A673 (cell line): ENCODE results near the gene AFF1. TPM values are rescaled to one million over a fixed set of nuclear protein-coding genes. Genes with fewer than 3 reads are reported as not detected.

Experiments used
- BruUV-seq: library from RNA; stranded (reverse); fragments of 400-500 nt; replicated peaks from 2 replicates; lab custom pipeline; 2021; lab: Mats Ljungman, UMichigan
- CTCF ChIA-PET: fragments of 300-600 bp; sonication (Branson Sonifier 250); formaldehyde crosslinking; loops from one replicate; lab custom pipeline; 2022; ENCODE audit warnings: antibody characterized with exemption; lab: Charles Lee
- POLR2A ChIA-PET: fragments of 300-600 bp; sonication (Branson Sonifier 250); formaldehyde crosslinking; loops from one replicate; lab custom pipeline; 2022; ENCODE audit warnings: antibody characterized with exemption; ENCODE audit not compliant: low non-redundant PET; lab: Charles Lee
- DNase-seq: peaks from one replicate; pipeline ENCODE4 v3.0.0-alpha.2; 2015; ENCODE audit warnings: low spot score
- H3K27ac ChIP-seq: fragments of 200-600 bp; sonication (generic); 2 replicates; pipeline ENCODE4 v1.5.1; 2016; ENCODE audit warnings: mixed run types, low read depth, mild to moderate bottlenecking, mixed read lengths, antibody characterized with exemption, low read length; ENCODE audit not compliant: poor library complexity, severe bottlenecking
- H3K27me3 ChIP-seq: fragments of 200-600 bp; sonication (generic); replicated peaks from 2 replicates; pipeline ENCODE4 v1.6.1; 2017; ENCODE audit warnings: mixed run types, low read depth, mild to moderate bottlenecking, mixed read lengths, antibody characterized with exemption, low read length; ENCODE audit not compliant: insufficient read depth, poor library complexity
- H3K36me3 ChIP-seq: fragments of 200-600 bp; sonication (generic); 2 replicates; pipeline ENCODE4 v1.6.1; 2016; ENCODE audit warnings: mixed run types, mild to moderate bottlenecking, mixed read lengths, antibody characterized with exemption, low read length; ENCODE audit not compliant: insufficient read depth, poor library complexity, severe bottlenecking
- H3K4me1 ChIP-seq: fragments of 200-600 bp; sonication (generic); 2 replicates; pipeline ENCODE4 v1.6.1; 2017; ENCODE audit warnings: mixed run types, mild to moderate bottlenecking, mixed read lengths, antibody characterized with exemption, low read length; ENCODE audit not compliant: insufficient read depth, poor library complexity, severe bottlenecking
- H3K4me3 ChIP-seq: fragments of 200-600 bp; sonication (generic); 2 replicates; pipeline ENCODE4 v1.5.1; 2016; ENCODE audit warnings: low read depth, mixed run types, mild to moderate bottlenecking, mixed read lengths, low read length; ENCODE audit not compliant: poor library complexity, severe bottlenecking
- H3K9me3 ChIP-seq: fragments of 200-600 bp; sonication (generic); 2 replicates; pipeline ENCODE4 v1.6.1; 2016; ENCODE audit warnings: mixed run types, low read depth, mild to moderate bottlenecking, mixed read lengths, antibody characterized with exemption, low read length; ENCODE audit not compliant: poor library complexity, severe bottlenecking
- EZH2 ChIP-seq: fragments of 200-600 bp; sonication (generic); IDR thresholded peaks from 2 replicates; pipeline ENCODE4 v1.6.1; 2017; ENCODE audit warnings: borderline replicate concordance, low read depth, mild to moderate bottlenecking, mixed read lengths, antibody characterized with exemption, low read length; ENCODE audit not compliant: poor library complexity, severe bottlenecking
- intact Hi-C: fragments of 100-400 bp; cut with micrococcal nuclease; formaldehyde crosslinking; loops from one replicate; pipeline ENCODE4 v1.10.0; 2022; ENCODE audit not compliant: unreplicated experiment
- total RNA-seq: library from RNA; stranded (reverse); gene quantifications from 2 replicates; pipeline ENCODE4 v1.2.3, GENCODE V29; 2021
- TF ChIP-seq, protein P1 (sequence below): fragments of 300-800, 200-600 bp; sonication (generic); conservative IDR thresholded peaks from 2 replicates; pipeline ENCODE4 v1.5.1; 2017; ENCODE audit warnings: low read depth, mild to moderate bottlenecking, antibody characterized with exemption, low read length, moderate library complexity, mixed read lengths

AFF1 gene
- total RNA-seq, 1 experiment from 2014 or later = 60.1 TPM

DNA sequence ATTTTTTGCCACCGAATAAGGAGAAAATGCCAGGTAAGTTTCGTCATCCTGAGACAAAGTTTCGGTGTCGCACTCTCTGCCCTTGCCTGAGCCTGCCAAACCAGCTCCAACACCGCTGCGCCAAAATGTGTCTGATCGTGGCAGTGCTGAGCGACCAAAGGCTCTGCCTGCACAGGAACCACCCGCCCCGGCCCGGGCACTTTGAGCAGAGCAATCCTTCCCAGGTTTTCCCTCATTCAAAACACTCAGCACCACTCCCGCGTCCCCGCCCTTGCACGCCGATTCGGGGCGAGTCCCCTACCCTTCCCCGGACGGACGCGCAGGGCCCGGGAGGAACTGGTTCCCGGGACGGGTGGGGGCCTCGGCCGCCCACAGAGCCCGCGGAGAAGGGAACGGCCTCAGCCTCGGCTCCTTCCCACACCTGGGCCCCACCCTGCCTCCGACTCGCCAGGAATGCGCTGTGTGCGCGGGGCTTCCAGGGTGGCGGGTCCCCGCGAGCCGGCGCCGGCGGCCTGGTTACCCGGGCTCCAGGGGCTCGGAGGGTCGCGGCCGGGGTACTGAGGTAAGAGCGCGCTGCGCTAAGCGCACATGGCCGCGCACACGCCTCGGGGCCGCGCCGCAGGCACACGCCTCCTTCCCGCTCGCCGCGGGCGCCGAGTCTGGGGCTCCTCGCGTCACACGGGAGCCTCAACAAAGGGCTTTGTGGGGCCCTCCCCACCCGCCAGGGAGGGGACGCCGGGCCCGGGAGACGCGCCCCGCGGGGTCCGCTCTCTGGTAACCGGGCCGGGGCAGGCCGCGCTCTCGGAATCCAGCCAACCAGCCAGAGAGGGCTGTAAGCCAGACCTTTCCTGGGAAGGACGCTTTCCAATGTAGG, 42.8 kb upstream of the AFF1 start, which contains the start of gene C4orf36:
C4orf36 (minus strand) TSS at position 661 of the 874 bp plus-strand sequence. CDS start 902 bp downstream, outside the sequence.
- TF ChIP-seq EZH2 = no peak
- TF ChIP-seq, protein P1, sequence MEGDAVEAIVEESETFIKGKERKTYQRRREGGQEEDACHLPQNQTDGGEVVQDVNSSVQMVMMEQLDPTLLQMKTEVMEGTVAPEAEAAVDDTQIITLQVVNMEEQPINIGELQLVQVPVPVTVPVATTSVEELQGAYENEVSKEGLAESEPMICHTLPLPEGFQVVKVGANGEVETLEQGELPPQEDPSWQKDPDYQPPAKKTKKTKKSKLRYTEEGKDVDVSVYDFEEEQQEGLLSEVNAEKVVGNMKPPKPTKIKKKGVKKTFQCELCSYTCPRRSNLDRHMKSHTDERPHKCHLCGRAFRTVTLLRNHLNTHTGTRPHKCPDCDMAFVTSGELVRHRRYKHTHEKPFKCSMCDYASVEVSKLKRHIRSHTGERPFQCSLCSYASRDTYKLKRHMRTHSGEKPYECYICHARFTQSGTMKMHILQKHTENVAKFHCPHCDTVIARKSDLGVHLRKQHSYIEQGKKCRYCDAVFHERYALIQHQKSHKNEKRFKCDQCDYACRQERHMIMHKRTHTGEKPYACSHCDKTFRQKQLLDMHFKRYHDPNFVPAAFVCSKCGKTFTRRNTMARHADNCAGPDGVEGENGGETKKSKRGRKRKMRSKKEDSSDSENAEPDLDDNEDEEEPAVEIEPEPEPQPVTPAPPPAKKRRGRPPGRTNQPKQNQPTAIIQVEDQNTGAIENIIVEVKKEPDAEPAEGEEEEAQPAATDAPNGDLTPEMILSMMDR = no peak
- peak; percentile 80 for DNase-seq
- no TSS peak for BruUV-seq
- intact Hi-C loops = loop anchor here (5.0 kb wide), 1 partner anchor 295 kb away; no protein-coding TSS in a partner anchor
- no peaks in the 10 kb centered on the region for H3K9me3 ChIP-seq
- peak within 1 kb of the TSS; percentile 89 for H3K27ac ChIP-seq
- H3K36me3 ChIP-seq = no peaks in the 10 kb centered on the region
- H3K27me3 ChIP-seq = no peaks in the 10 kb centered on the region
- CTCF ChIA-PET = interaction anchor here (1.0 kb wide), 1 partner anchor 396 kb away, joined by 4 read pairs; no protein-coding TSS in a partner anchor
- H3K4me3 ChIP-seq = peak within 1 kb of the TSS; percentile 60
- POLR2A ChIA-PET = no interaction called here
- H3K4me1 ChIP-seq = peaks cover 17% of the 10 kb centered on the region

DNA sequence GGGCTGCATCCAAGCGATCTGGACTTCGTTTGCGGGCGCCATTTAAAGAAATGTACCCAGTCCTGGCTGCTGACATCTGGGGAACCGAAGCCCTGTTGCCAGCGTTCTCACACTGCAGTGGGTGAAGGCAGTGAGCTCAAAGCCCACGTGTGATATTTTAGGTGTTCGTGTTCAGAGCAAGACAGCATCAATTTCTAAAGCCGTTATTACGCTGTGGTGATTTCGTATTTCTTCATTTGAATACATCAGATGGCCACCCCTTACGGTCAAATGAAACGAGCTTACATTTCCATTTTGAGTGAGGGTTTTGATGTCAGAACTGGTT, 42.2 kb upstream of the AFF1 start:
- BruUV-seq = no TSS peak

DNA sequence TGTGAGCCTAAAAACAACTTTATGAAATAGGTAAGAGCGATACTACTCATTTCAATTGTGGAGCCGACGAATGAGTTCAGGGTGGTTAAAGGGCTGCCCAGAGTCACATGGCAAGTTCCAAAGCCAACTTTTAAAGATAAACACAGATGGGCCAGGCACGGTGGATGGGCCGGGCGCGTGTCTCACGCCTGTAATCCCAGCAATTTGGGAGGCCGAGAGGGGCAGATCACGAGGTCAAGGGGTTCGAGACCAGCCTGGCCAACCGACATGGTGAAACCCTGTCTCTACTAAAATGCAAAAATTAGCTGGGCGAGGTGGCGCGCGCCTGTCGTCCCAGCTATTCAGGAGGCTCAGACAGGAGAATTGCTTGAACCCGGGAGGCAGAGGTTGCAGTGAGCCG, 41.7 kb upstream of the AFF1 start:
- no TSS peak for BruUV-seq
- H3K27ac ChIP-seq = peak overlapping the region; percentile 89
- DNase-seq = no peak
- peaks cover 17% of the 10 kb centered on the region for H3K4me1 ChIP-seq
- H3K4me3 ChIP-seq = peak overlapping the region; percentile 60
- no peaks in the 10 kb centered on the region for H3K9me3 ChIP-seq
- ChIA-PET CTCF (interaction anchor here (1.0 kb wide), 1 partner anchor 397 kb away, joined by 4 read pairs; no protein-coding TSS in a partner anchor), POLR2A (no interaction called here)
- no peak for TF ChIP-seq EZH2
- TF ChIP-seq, protein P1 = no peak
- intact Hi-C loops = loop anchor here (5.0 kb wide), 1 partner anchor 296 kb away; no protein-coding TSS in a partner anchor
- no peaks in the 10 kb centered on the region for H3K27me3 ChIP-seq
- no peaks in the 10 kb centered on the region for H3K36me3 ChIP-seq

More for the DNA sequence above, 42.2 kb upstream of the AFF1 start:
- H3K9me3 ChIP-seq = no peaks in the 10 kb centered on the region
- DNase-seq = no peak
- CTCF ChIA-PET = interaction anchor here (1.0 kb wide), 1 partner anchor 397 kb away, joined by 4 read pairs; no protein-coding TSS in a partner anchor
- peak overlapping the region; percentile 89 for H3K27ac ChIP-seq
- no peaks in the 10 kb centered on the region for H3K36me3 ChIP-seq
- peak overlapping the region; percentile 60 for H3K4me3 ChIP-seq
- intact Hi-C loops = loop anchor here (5.0 kb wide), 1 partner anchor 295 kb away; no protein-coding TSS in a partner anchor
- no peak for TF ChIP-seq EZH2
- TF ChIP-seq, protein P1 = no peak
- H3K27me3 ChIP-seq = no peaks in the 10 kb centered on the region
- H3K4me1 ChIP-seq = peaks cover 17% of the 10 kb centered on the region
- POLR2A ChIA-PET = no interaction called here
